ENCODE data around the gene ZMYND19.
"Not testable (repeated sequence)": the region's sequence is repeated elsewhere in the genome, so short reads cannot be mapped to it uniquely, and the experiment has no call there.

ZMYND19 gene

DNA sequence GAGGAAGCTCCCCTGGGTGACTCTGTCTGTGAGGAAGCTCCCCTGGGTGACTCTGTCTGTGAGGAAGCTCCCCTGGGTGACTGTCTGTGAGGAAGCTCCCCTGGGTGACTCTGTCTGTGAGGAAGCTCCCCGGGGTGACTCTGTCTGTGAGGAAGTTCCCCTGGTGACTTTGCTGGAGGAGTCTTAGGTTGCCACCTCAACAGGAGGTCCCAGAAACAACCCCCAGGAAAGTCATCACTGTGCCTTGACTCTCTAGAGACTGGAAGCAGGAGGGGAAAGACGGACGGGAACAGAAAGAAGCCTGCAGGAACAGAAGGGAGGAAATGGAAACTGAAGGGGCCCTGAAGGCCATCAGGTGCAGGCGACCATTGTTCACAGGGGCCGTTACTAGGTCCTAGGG lies 21.9 kb downstream of the ZMYND19 start:
- Mint-ChIP-seq H3K36me3 (ENCODE audit: low read depth) (peaks cover 46% of the 10 kb centered on the region), H3K4me1 (ENCODE audit: low read depth) (peaks cover 15% of the 10 kb centered on the region), H3K27ac (peak overlapping the region; percentile 79)
- not testable (repeated sequence) for H3K9me3 Mint-ChIP-seq, H3K27me3 Mint-ChIP-seq, DNase-seq, H3K4me3 Mint-ChIP-seq

DNA sequence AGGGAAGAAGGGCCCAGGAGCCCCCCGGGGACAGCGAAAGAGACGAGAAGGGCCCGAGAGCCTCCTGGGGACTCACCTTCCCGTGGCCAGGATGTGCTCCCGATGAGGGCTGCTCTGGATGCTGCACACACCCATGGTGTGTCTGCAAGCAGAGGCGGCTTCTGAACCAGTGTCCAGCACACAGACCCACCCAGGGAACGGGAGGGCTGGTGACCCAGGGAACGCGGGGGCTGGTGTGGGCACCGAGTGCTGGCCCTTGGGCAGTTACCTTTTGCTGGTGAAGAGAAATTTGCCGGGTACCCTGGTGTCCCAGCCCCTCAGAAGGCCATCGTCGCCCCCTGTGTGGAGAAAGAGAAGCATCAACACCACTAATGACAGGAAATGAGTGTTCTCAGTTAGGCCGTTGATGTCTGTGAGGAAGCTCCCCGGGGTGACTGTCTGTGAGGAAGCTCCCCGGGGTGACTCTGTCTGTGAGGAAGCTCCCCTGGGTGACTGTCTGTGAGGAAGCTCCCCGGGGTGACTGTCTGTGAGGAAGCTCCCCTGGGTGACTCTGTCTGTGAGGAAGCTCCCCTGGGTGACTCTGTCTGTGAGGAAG lies 25.4 kb downstream of the ZMYND19 start:
- no peaks in the 10 kb centered on the region for H3K9me3 Mint-ChIP-seq
- peaks cover 5% of the 10 kb centered on the region for H3K4me1 Mint-ChIP-seq (ENCODE audit: low read depth)
- no peaks in the 10 kb centered on the region for H3K27me3 Mint-ChIP-seq
- H3K27ac Mint-ChIP-seq, result no peak overlapping the region
- no peak for DNase-seq
- peaks cover 52% of the 10 kb centered on the region for H3K36me3 Mint-ChIP-seq (ENCODE audit: low read depth)
- H3K4me3 Mint-ChIP-seq, result no peak overlapping the region

DNA sequence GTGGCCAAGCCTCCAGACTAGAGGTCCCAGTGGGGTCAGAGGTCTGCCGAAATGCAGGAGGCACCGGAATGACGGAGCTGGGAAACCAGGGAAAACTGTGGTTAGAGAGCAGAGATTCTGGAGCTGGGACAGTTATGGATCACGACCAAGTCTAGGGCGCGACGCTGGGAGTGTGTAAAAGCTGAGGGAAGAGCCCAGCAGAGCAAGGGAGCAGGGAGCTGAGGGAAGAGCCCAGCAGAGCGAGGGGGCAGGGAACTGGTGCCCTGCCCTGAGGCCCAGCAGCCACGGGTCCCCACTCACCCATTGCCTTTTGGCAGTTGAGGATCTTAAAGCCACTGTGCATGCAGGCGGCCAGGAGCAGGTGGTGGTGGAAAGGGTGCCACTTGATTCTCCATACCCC lies 26.2 kb downstream of the ZMYND19 start:
- no peaks in the 10 kb centered on the region for H3K27me3 Mint-ChIP-seq
- peaks cover 5% of the 10 kb centered on the region for H3K4me1 Mint-ChIP-seq (ENCODE audit: low read depth)
- H3K36me3 Mint-ChIP-seq (ENCODE audit: low read depth), result peaks cover 60% of the 10 kb centered on the region
- H3K9me3 Mint-ChIP-seq, result no peaks in the 10 kb centered on the region
- no peak for DNase-seq
- peak overlapping the region; percentile 41 for H3K27ac Mint-ChIP-seq
- no peak overlapping the region for H3K4me3 Mint-ChIP-seq

DNA sequence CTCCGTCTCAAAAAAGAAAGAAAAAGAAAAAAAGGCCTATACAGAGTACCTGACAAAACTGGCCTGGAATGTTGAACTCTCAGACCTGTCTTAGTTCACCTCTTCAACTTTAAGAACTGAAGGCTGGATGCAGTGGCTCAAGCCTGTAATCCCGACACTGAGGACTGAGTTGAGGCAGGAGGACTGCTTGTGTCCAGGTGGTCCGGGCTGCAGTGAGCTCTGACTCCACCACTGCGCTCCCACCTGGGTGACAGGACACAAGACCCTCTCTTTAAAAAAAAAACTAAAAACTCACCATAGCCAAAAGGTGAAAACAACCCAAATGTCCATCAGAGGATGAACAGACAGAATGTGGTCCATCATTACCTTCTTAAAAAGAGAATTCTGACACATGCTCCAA lies 32.2 kb downstream of the ZMYND19 start:
- H3K27me3 Mint-ChIP-seq, result no peaks in the 10 kb centered on the region
- no peak overlapping the region for H3K27ac Mint-ChIP-seq
- no peak overlapping the region for H3K4me3 Mint-ChIP-seq
- no peak for DNase-seq
- H3K4me1 Mint-ChIP-seq (ENCODE audit: low read depth), result peaks cover 4% of the 10 kb centered on the region
- peaks cover 89% of the 10 kb centered on the region for H3K36me3 Mint-ChIP-seq (ENCODE audit: low read depth)
- no peaks in the 10 kb centered on the region for H3K9me3 Mint-ChIP-seq

DNA sequence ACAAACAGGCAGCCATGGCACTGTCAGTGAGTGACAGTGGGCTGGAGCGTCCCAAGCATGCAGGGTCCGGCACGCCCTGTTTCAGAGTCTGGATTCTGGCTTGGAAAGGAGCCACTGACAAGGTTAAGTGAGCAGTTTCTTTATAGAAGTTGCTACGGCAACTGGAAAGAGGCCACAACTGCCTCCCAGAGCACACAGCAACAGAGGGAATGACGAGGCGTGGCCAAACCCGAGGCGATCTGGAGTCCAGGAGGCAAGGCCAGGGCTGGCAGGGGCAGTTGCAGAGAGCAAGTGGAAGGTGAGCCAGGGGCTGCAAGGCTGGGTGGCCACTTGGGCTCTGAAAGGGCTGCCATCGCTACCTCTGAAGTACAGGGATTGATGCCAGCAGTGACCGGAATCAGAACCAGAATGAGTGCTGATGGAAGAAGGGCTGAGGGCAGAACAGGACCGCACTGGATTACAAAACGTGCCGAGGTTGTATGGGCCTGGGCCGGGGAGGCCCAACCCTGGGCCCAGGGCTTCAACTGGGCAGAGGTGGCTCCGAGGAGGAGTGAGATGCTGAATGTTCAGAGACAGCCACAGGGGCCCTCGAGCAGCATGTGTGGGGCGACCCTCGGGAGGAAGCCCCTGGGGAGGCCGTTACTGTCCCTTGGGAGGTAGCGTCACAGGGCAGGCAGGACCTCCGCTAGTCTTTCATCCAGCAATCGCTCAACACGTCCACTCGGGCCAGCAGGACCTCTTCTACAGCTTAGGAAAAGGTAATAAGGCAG lies 34.1 kb downstream of the ZMYND19 start:
- DNase-seq, result no peak
- peaks cover 13% of the 10 kb centered on the region for H3K4me1 Mint-ChIP-seq (ENCODE audit: low read depth)
- no peaks in the 10 kb centered on the region for H3K27me3 Mint-ChIP-seq
- no peak overlapping the region for H3K27ac Mint-ChIP-seq
- no peak overlapping the region for H3K4me3 Mint-ChIP-seq
- peaks cover 84% of the 10 kb centered on the region for H3K36me3 Mint-ChIP-seq (ENCODE audit: low read depth)
- H3K9me3 Mint-ChIP-seq, result no peaks in the 10 kb centered on the region

DNA sequence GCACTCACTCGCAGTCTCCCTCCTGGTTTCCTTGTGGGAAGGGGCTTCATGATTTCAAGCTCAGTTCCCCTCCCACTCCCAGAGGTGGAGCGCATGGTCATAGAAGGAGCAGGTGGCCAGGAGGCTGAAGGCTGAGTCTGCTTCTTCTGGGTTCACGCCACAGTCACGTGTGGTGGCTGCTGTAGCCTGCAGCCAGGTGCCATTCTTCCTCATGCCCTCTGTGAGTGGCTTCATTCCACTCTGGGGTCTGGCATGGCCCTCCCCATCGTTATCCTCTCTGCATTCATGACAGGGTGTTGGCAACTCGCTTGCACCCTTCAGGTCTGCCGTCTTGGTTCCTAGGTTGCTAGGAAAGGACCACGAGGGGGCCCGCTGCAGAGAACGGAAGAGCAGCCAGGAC lies 35.1 kb downstream of the ZMYND19 start:
- Mint-ChIP-seq H3K9me3 (no peaks in the 10 kb centered on the region), H3K27ac (peak overlapping the region; percentile 72), H3K36me3 (ENCODE audit: low read depth) (peaks cover 75% of the 10 kb centered on the region), H3K4me3 (no peak overlapping the region), H3K27me3 (no peaks in the 10 kb centered on the region), H3K4me1 (ENCODE audit: low read depth) (peaks cover 15% of the 10 kb centered on the region)
- DNase-seq, result no peak

DNA sequence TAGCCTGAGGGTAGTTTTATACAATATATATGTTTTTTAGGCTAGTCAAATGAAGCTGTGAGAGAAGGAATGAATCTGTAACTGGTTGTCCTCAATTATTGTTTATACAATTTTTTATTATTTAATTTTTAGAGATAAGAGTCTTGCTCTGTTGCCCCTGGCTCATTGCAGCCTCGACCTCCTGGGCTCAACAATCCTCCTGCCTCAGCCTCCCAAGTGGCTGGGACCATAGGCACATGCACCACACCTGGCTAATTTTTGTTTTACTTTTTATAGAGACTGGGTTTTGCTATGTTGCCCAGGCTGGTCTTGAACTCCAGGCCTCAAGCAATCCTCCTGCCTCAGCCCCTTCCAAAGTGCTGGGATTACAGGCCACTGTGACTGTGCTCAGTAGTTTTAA lies 36.0 kb downstream of the ZMYND19 start:
- no peak for DNase-seq
- H3K27ac Mint-ChIP-seq, result peak overlapping the region; percentile 28
- no peaks in the 10 kb centered on the region for H3K27me3 Mint-ChIP-seq
- no peaks in the 10 kb centered on the region for H3K9me3 Mint-ChIP-seq
- peaks cover 21% of the 10 kb centered on the region for H3K4me1 Mint-ChIP-seq (ENCODE audit: low read depth)
- no peak overlapping the region for H3K4me3 Mint-ChIP-seq
- peaks cover 66% of the 10 kb centered on the region for H3K36me3 Mint-ChIP-seq (ENCODE audit: low read depth)

DNA sequence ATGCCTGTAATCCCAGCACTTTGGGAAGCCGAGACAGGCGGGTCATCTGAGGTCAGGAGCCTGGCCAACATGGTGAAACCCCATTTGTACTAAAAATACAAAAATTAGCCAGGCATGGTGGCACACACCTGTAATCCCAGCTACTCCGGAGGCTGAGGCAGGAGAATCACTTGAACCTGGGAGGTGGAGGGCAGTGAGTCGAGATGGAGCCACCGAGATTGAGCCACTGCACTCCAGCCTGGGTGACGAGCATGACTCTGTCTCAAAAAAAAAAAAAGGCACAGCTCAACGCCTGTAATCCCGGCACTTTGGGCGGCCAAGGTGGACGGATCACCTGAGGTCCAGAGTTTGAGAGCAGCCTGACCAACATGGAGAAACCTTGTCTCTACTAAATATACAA lies 36.7 kb downstream of the ZMYND19 start:
- H3K4me3 Mint-ChIP-seq, H3K9me3 Mint-ChIP-seq, DNase-seq, H3K27me3 Mint-ChIP-seq: not testable (repeated sequence)
- H3K27ac Mint-ChIP-seq, result peak overlapping the region; percentile 92
- H3K36me3 Mint-ChIP-seq (ENCODE audit: low read depth), result peaks cover 64% of the 10 kb centered on the region
- H3K4me1 Mint-ChIP-seq (ENCODE audit: low read depth), result peaks cover 21% of the 10 kb centered on the region

DNA sequence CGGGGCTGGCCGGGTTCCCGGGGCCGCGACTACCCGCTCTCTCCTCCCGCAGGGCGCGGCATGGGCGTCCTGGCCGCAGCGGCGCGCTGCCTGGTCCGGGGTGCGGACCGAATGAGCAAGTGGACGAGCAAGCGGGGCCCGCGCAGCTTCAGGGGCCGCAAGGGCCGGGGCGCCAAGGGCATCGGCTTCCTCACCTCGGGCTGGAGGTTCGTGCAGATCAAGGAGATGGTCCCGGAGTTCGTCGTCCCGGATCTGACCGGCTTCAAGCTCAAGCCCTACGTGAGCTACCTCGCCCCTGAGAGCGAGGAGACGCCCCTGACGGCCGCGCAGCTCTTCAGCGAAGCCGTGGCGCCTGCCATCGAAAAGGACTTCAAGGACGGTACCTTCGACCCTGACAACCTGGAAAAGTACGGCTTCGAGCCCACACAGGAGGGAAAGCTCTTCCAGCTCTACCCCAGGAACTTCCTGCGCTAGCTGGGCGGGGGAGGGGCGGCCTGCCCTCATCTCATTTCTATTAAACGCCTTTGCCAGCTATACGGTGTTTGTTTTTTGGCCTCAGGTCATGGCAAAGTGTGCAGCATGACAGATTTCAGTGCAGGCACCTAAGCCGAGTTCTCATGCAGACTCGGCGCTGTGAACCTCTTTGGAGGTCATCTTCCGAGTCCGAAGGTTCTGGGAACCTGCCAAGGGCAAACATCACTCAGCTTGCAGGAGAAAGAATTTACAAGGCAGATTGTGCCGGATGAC lies 38.1 kb downstream of the ZMYND19 start:
- H3K9me3 Mint-ChIP-seq, result no peaks in the 10 kb centered on the region
- H3K4me1 Mint-ChIP-seq (ENCODE audit: low read depth), result peaks cover 21% of the 10 kb centered on the region
- DNase-seq, result no peak
- peak overlapping the region; percentile 92 for H3K27ac Mint-ChIP-seq
- H3K36me3 Mint-ChIP-seq (ENCODE audit: low read depth), result peaks cover 52% of the 10 kb centered on the region
- H3K4me3 Mint-ChIP-seq, result peak overlapping the region; percentile 90
- no peaks in the 10 kb centered on the region for H3K27me3 Mint-ChIP-seq

DNA sequence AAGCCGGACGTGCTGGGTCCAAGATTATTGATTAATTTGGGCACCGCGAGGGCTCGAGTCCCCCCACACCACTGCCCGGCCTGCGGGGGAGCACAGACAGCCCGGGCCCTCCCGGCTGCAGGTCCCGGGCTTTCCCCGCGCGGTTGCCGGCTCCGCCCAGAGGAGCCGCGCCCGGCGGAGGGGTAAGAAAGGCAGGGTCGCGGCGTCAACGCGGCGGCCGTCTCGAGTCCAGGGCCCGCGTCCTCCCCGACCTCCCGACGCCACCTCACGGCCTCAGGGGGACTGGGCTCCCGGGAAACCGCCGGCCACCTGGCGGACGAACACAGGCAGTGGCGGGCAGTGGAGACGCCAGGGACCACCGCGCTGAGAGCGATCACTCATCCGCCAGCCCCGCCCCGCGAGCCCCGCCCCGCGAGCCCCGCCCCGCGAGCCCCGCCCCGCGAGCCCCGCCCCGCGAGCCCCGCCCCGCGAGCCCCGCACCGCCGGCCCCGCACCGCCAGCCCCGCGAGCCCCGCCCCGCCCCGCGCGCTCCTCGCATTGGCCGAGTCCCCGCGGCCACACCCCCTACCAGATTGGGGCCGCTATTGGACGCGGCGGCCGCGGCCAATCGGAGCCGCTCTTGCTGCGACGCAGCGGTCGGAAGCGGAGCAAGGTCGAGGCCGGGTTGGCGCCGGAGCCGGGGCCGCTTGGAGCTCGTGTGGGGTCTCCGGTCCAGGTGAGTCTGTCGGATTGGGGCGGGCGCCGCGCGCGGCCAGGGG lies 38.9 kb downstream of the ZMYND19 start, which contains the start of gene MRPL41:
Gene MRPL41, plus strand, starts transcription at position 616 of the 758 bp plus-strand sequence. CDS start 203 bp downstream, outside the sequence.
- Mint-ChIP-seq H3K36me3 (ENCODE audit: low read depth) (peaks cover 44% of the 10 kb centered on the region), H3K27me3 (no peaks in the 10 kb centered on the region), H3K4me1 (ENCODE audit: low read depth) (peaks cover 21% of the 10 kb centered on the region), H3K4me3 (peak within 1 kb of the TSS; percentile 90), H3K27ac (peak within 1 kb of the TSS; percentile 92), H3K9me3 (no peaks in the 10 kb centered on the region)
- DNase-seq, result peak; percentile 89

DNA sequence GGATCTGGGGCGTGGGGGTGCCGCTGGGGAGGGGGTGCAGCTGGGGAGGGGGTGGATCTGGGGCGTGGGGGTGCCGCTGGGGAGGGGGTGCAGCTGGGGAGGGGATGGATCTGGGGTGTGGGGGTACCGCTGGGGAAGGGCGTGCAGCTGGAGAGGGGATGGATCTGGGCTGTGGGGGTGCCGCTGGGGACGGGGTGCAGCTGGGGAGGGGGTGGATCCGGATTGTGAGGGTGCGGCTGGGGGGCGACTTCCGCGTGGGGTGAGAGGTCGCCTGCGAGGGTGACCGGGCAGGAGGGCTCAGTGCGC lies 39.4 kb downstream of the ZMYND19 start:
- peaks cover 39% of the 10 kb centered on the region for H3K36me3 Mint-ChIP-seq (ENCODE audit: low read depth)
- H3K27me3 Mint-ChIP-seq, H3K9me3 Mint-ChIP-seq, DNase-seq, H3K27ac Mint-ChIP-seq: not testable (repeated sequence)
- H3K4me3 Mint-ChIP-seq, result peak overlapping the region; percentile 62
- H3K4me1 Mint-ChIP-seq (ENCODE audit: low read depth), result peaks cover 21% of the 10 kb centered on the region

DNA sequence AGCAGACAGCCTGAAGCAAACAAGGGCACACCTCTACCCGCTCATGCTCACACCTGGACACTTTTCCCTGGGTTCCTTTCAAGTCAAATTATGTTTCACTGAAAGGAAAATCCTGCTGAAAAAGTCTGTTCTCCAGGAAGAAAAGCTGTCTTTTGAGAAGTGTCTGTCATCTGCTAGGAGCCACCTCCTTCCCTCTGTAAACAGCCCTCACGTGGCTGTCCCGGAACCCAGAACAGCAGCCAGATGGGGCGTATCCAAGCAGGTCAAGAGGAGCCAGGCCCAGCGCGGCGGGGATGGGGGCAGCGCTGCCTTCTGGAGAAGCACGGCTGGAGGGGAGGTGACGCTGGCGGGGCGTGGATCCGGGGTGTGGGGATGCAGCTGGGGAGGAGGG lies 40.1 kb downstream of the ZMYND19 start, which contains the start of gene PNPLA7:
Gene PNPLA7, minus strand, starts transcription at position 172 of the 391 bp plus-strand sequence. CDS start 205 bp downstream, outside the sequence.
- peaks cover 32% of the 10 kb centered on the region for H3K36me3 Mint-ChIP-seq (ENCODE audit: low read depth)
- H3K4me1 Mint-ChIP-seq (ENCODE audit: low read depth), result peaks cover 21% of the 10 kb centered on the region
- H3K27me3 Mint-ChIP-seq, result no peaks in the 10 kb centered on the region
- H3K4me3 Mint-ChIP-seq, result peak within 1 kb of the TSS; percentile 77
- peak; percentile 61 for DNase-seq
- H3K9me3 Mint-ChIP-seq, result no peaks in the 10 kb centered on the region
- H3K27ac Mint-ChIP-seq, result peak within 1 kb of the TSS; percentile 93

DNA sequence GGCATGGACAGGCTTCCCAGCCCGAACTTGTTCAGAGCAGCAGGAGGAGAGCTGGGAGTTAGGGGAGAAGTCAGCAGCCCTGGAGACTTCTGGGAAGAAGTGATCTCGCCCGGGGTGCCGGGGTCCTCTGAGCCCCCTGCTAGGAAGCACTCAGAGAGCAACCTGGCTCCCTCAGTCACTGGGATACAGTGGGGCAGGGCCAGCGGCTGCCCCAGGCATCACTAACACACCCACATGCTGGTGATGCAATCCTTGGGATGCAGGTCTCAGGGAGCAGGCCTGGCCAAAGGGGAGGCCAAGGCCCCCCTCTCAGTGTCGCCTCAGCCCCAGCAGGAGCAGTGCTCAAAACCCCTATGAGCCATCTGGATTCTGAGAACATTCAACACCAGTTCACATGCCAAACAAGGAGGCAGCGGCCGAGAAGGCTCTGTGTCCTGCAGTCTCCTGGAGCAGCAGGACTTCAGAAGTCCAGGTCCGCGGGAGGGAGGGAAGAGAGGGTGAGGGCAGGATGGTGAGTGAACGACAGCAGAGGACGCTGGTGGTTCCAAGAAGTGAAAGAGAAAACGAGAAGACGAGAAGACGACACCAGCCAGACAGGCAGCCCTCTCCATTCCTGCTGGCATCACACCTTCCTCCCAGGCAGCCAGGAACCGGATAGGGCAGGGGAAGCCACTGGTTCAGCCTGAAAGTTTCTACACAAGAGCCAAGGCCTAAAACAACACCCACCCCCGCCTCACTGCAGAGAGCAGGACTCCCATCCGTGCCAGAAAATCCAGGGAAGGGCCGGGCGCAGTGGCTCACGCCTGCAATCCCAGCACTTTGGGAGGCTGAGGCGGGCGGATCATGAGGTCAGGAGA lies 42.4 kb downstream of the ZMYND19 start:
- Mint-ChIP-seq H3K27me3 (no peaks in the 10 kb centered on the region), H3K9me3 (no peaks in the 10 kb centered on the region), H3K27ac (no peak overlapping the region), H3K4me3 (no peak overlapping the region), H3K4me1 (ENCODE audit: low read depth) (peaks cover 20% of the 10 kb centered on the region), H3K36me3 (ENCODE audit: low read depth) (peaks cover 11% of the 10 kb centered on the region)
- no peak for DNase-seq
